Measurements from ENCODE around the gene SCG3.
"Not testable (repeated sequence)": the region's sequence is repeated elsewhere in the genome, so short reads cannot be mapped to it uniquely, and the experiment has no call there.

The SCG3 gene

DNA sequence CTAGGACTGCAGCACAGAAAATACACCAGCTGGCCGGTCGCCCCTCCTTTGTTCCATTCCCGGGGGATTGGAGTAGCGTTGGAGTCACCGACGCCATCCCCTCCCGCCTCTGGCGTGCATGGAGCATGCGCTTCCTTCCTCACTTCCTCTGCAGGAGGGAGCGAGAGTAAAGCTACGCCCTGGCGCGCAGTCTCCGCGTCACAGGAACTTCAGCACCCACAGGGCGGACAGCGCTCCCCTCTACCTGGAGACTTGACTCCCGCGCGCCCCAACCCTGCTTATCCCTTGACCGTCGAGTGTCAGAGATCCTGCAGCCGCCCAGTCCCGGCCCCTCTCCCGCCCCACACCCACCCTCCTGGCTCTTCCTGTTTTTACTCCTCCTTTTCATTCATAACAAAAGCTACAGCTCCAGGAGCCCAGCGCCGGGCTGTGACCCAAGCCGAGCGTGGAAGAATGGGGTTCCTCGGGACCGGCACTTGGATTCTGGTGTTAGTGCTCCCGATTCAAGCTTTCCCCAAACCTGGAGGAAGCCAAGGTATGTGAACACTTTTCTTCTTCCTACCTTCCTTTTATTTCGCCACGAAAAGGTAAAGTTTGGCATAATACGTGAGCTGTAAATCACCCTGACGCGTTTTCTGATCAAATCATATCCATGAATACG lies at the start of gene SCG3:
Gene SCG3 (plus strand): TSS at position 201 of the 661 bp plus-strand sequence. CDS start 253 bp downstream, at position 454.
- peak; percentile 32 for DNase-seq (ENCODE audit: low spot score)

DNA sequence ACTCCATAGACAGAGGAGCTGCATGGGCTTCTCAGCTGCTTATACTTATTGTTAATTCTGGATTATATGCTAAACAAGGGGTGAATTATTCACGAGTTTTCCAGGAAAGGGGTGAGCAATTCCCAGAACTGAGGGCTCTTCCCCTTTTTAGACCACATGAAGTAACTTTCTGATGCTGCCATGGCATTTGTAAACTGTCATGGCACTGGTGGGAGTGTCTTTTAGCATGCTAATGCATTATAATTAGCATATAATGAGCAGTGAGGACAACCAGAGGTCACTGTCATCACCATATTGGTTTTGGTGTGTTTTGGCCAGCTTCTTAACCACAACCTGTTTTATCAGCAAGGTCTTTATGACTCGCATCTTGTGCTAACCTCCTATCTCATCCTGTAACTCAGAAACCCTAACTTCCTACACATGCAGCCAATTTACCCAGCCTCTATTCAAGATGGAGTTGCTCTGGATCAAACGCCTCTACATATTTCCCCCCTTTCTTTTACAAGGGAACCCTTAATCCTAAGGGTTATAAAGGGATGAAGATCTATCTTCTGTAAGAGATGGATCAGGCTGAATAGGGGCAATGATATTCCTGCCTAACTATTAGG lies 46.6 kb upstream of the SCG3 start:
- DNase-seq (ENCODE audit: low spot score) = no peak

DNA sequence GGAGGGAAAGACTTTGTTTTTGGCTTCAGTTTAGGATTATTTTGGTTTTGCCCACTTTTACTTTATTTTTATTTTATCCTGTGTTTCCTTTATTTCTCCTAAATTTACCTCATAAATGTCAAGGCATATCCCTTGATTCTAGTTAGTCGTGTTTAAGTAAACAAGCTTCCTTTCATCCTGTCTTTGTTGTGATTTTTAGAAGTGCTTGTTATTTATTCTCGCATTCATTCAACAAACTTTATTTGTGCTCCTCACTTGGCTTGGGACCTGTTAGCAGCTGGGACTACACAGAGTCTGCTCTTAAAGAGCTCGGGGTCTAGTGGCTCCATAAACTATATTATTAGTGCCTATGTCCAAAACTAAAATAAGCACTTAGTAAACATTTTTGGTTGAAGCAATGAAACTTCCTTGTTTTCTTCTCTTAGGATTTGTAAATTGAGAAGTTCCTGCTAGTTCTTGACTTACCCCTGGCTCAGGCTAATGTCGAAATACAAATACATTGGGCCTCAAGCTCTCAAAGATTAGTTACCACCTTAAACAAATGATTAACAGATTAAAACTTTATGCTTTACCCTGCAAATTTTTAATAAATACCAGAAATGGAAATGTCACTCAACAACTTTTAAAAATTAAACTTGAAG lies 39.7 kb upstream of the SCG3 start:
- DNase-seq (ENCODE audit: low spot score) = no peak

DNA sequence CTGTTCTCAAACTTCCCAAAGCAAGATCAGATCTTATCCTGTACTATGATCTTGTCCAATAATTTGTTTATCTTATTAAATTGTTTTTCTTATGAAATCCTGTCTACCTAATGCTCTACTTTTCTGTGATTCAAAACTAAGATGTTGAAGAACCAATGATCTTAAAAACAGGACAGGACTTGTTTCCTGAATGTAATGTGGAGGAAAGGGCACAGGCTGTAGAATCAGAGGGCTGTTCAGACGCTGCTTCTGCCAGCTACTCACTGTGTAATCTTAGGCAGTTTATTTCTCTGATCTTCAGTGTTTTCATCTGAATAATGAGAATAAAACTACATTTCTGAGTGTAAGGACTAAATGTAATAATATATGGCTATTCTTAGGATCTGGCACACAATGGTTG lies 38.6 kb upstream of the SCG3 start:
- DNase-seq (ENCODE audit: low spot score) = no peak

DNA sequence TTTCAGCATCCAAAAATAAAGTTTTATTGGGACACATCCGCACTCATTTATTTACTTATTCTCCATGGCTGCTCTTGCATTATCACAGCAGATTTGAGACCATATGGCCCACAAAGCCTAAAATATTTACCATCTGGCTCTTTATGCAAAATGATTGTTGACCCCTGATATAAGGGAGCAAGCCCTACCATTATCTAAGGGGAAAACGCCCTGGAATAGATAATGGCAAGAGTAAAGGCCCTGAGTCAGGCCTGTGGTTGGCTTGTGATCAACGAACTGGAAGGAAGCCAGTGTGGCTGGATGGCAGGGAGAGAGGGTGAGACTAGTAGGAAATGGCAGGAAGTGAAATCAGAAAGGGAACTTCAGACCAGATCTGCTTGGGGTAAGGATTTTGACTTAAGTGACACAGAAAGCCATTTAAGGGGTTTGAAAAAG lies 34.2 kb upstream of the SCG3 start:
- DNase-seq (ENCODE audit: low spot score) = no peak

DNA sequence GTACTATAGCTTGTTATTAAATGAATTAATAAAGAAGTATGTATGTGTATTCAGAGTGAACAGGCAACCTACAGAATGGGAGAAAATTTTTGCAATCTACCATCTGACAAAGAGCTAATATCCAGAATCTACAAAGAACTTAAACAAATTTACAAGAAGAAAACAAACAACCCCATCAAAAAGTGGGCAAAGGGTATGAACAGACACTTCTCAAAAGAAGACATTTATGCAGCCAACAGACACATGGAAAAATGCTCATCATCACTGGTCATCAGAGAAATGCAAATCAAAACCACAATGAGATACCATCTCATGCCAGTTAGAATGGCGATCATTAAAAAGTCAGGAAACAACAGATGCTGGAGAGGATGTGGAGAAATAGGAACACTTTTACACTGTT lies 33.2 kb upstream of the SCG3 start:
- DNase-seq (ENCODE audit: low spot score) = not testable (repeated sequence)

DNA sequence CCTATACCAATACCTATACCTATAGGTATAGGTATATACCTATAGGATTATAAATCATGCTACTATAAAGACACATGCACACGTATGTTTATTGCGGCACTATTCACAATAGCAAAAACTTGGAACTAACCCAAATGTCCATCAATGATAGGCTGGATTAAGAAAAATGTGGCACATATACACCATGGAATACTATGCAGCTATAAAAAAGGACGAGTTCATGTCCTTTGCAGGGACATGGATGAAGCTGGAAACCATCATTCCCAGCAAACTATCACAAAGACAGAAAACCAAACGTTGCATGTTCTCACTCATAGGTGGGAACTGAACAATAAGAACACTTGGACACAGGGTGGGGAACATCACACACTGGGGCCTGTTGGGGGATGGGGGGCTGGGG lies 32.7 kb upstream of the SCG3 start:
- DNase-seq (ENCODE audit: low spot score) = not testable (repeated sequence)

DNA sequence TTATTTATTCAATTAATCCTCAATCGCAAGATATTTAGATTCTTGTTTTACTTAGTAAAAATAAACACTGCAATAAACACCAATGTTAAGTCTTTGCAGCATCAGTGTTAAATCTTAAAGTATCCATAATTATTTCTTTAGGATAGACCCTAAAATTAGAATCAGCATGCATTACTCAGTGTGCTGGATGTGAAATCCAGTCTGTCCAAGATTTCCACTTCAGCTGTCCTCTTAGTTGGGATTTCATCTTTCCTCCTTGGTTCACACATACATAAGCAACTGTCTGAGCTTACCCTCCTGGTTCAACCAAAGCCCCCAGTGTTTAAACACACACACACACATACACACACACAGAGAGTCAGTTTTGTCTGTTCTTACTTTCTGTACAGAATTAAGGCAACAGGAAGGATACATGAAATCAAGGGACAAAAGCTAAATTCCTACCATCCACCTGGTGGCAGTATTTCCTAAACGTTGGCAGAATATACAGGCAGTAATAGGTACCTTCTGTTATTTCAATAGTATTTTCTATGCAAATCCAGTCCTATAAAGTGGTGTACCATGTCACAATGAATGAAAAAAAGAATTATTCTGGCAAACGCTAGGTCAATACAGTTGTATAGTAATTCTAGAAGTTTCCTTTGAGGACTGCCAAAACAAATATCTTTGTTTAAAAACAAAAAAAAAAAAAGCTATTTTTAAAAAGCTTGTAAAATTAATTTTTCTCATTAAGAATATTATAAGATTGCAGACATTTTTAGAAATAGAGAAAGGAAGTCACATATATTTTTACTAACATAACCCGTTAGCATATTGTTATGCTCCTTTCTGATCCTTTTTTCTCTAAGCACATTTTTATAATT lies 31.4 kb upstream of the SCG3 start:
- peak; percentile 79 for DNase-seq (ENCODE audit: low spot score)

DNA sequence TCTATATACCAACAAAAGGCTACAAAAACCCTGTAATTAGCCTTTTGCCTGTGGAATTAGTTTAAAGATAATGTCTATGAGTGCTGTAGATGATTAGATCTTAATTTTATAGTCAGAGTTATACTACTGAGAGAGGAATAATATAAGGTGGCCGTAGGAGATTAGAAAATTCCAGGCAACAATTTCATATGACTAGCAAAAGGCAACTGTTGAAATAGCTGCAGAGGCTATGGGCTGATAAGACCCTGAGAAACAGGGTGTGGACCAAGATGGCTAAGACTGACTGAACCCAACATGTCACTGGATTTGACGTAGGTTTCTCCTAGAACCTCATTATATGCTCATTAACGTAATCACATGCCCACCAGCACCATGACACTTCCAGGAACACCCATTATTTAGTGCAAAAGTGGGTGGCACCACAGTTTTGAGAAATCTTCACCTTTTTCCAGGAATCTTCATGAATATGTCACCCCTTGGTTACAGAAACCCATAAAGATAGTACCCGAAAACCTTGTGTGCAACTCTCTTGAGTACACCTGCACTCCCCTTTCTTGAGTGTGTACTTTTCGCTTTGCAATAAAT lies 29.1 kb upstream of the SCG3 start:
- DNase-seq (ENCODE audit: low spot score) = no peak

DNA sequence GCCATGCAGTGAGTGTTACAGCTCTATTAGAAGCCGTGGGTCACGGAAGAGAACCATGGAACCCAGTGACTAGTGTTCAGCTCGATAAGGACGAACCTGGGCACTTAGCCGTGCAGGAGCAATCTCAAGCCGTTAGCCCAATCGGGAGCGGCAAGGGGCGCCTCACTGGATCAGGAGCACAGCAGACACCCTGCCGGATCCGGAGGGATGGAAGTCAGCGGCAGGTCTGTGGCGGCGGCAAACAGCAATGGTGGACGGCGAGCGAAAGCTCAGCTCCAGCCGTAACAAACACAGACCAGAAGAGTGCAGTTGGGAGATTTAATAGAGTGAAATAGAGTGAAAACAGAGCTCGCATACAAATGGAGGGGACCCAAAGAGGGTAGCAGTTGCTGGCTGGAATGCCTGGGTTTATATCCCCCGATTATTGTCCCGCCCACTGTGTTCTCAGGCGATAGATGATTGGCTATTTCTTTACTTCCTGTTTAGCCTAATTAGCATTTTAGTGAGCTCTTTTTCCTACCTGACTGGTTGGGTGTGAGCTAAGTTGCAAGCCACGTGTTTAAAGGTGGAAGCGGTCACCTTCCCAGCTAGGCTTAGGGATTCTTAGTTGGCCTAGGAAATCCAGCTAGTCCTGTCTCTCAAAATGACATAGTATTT lies 25.8 kb upstream of the SCG3 start:
- not testable (repeated sequence) for DNase-seq (ENCODE audit: low spot score)

DNA sequence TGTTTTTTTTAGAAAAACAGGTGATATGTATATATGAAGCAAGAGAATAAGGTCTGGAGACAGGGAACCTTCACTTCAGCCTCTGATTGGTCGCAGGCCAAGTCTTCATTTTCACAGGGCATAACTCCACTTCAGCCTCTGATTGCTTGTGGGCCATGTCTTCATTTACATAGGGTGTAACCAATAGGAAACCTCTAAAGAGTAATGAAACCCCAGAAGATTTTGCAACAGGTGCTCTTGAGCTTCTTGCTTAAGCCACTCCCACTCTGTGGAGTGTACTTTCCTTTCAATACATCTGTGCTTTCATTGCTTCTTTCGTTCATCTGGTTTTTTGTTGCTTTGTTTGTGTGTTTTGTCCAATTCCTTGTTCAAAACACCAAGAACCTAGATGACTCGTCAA lies 22.6 kb upstream of the SCG3 start:
- no peak for DNase-seq (ENCODE audit: low spot score)

DNA sequence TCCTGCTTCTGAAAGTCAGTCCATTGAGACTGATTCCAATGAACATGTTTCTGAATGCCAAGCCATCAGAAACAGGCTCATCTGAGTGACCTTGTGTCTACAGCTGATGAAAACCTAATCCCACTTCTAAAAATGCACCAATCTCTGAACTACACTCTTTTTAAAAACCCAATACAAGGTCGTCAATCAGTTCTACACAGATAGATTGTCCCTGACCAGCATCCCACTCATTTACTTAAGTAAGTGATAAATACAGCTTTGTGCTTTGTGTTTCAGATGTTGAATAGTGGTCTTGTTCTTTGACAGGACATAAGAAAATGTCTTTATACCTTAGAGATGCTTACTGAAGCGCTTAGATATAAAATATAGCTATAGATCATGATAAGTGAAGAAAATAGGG lies 20.2 kb upstream of the SCG3 start:
- no peak for DNase-seq (ENCODE audit: low spot score)

DNA sequence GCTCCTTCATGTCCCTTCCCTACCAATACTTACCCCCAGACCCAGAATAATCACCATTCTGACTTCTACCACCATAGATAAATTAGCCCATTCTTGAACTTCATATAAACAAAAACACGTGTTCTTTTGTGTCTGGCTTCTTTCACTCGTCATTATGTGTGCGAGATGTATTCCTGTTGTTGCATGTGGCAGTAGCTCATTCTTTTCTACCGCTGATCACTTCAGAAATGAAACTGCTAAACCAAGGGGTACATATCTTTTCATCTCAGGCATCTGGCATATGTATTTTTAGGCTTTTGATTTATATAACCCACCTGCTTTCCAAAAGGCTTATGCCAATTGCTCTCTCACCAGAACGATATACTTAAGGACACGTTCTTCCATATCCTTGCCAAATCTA lies 13.8 kb upstream of the SCG3 start:
- DNase-seq (ENCODE audit: low spot score) = no peak

DNA sequence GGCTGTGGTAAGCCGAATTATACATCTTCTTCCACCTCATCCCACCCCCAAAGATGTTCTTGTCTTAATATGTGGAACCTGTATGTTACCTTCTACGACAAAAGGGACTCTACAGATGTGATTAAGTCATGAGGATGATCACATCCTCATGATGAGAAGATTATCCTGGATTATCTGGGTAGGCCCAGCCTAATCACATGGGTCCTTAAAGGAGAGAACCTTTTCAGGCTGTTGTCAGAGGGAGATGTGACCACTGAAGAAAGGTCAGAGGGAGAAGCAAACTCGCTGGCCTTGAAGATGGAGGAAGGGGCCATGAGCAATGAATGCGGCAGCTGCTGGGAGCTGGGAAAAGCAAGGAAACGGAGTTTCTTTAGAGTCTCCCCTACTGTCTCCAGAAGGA lies 12.9 kb upstream of the SCG3 start:
- DNase-seq (ENCODE audit: low spot score) = no peak

DNA sequence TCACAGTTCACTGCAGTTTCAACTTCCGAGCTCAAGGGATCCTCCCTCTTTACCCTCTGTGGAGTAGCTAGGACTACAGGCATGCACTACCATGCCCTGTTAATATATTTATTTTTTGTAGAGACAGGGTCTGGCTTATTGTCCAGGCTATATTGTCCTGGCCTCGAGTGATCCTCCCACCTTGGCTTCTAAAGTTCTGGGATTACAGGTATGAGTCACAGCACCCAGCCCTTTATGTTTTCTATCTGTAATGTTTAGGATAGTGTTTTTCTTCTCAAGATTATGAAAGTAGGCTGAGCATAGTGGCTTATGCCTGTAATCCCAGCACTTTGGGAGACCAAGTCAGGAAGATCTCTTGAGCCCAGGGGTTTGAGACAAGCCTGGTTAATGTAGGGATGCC lies 11.9 kb upstream of the SCG3 start:
- DNase-seq (ENCODE audit: low spot score) = no peak

DNA sequence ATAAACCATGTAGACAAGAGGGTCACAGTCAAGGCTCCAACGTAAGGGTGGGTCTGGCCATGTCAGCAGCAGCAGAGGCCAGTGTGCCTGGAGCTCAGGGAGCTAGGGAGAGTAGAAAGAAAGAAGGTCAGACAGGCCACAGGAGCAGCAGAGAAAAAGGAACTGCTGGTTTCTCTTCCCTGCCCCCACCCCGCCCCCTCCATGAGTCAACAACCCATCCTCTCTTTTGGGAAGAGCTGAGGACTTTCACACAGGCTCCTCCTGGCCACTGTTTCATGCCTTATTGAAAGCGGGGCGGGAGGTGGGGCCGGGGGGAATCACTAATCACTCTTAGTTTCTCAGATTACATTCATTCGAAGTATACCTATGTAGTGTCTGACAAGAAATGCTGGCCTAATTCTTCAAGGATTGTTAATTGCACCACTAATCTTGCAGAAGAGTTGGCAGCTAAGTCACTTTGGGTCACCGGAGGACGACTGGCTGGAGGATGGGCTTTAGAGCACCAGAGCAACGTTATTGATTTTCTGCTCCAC lies 9.1 kb upstream of the SCG3 start:
- no peak for DNase-seq (ENCODE audit: low spot score)

DNA sequence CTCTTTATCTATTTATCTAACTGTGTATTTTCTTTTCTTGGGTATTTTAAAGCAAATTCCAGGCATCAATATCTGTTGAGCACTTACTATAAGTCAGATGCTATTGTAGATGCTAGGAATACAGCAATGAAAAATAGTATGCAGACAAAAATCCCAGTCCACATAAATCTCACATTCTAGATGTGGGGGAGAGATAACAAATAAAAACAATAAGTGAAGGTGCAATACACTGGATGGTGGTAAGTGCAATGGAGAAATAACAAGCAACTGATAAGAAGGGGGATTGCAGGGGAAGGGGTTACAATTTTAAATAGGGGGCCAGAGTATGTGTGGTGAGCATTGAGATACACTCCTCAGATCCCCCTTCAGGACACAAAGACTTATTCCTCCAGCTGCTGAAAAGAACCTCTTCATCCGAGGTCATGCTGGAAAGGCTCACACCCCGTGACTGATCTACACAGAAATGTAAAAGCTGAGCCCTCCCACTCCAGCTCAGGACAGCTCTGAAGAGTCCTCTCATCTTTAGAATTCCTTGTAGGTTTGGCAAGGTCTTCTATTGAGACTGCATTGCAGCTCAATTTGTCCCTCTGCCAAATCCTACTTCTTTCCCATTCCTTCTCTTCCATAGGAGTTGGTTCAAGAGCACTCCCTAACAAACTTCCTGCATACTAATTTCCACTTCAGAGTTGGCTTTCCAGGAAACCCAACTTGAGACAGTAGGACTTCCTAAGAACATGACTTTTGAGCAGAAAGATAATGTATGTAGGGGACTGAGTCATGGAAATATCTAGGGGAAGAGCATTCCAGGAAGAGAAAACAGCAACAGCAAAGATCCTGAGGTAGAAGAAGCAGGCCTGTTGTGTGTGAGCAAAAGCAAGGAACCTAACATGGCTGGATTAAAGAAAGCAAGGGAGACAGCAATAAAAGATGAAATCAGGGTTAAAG lies 8.1 kb upstream of the SCG3 start:
- no peak for DNase-seq (ENCODE audit: low spot score)

DNA sequence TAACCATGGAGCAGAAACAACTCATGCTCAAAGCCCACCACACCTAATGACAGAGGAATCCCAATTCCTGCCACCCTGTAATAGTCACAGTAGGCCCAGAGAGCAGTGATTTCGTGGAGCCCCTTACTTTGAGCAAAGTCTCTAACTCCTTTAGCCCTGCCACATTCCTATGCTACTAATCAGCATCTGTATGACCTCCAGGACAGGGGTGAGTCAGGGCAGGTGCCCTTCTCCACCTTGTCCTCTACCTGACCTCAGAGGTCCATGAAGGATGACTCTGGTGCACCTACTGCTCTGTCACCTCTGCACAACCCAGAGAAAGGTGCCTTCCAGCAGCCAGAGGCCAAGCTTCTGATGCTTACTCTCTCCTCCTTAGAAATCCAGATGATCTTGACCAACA lies 6.1 kb upstream of the SCG3 start:
- DNase-seq (ENCODE audit: low spot score) = no peak

DNA sequence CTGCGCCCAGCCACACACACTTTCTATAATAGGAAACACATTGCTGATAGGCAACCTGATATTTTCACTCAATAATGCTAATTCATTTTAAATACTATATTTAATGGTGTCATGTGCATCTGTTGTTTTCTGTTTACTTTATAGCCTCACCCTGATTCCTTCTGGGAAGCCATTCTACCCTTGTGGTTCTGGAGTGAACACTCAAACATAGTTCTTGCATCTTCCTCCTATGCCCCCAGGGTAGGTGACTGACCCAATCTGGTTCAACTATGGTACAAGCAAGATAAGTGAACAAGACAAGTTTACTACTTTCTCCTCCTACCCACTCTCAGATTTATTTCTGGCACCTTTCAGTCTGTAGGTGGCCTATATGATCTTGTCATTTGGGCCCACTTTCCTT lies 4.3 kb upstream of the SCG3 start:
- DNase-seq (ENCODE audit: low spot score) = no peak

DNA sequence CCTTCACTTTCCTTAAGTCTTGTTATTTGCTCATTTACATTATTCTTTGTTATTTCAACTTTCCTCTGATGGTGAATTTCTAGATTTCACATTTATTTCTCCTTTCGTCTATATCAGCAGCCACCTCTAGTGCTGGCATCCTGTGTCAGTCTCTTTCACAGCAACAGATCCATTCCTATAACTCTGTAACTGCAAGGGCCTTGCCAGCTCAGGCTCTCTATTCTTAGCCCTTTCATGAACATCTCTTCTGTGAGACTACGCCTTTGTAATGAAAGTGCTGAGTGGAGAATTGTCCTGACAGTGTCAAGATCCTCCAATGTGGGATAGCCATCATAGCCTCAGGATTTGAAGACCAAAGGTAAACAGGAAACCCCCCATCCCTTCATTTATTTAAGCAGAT lies 3.9 kb upstream of the SCG3 start:
- DNase-seq (ENCODE audit: low spot score) = no peak
